ENCODE data around the gene NDST1. TPM values are rescaled to one million over a fixed set of nuclear protein-coding genes. Genes with fewer than 3 reads are reported as not detected.

Gene NDST1
- total RNA-seq, 2 donors from 2014 or later: 4.0 to 7.8 TPM

Other genes with a start within 250 kb of the NDST1 start
- not detected for gene CAMK2A, start 218.4 kb upstream of the NDST1 start, total RNA-seq
- gene ARSI, start 205.2 kb upstream of the NDST1 start, total RNA-seq: not detected
- 100 to 1,000 TPM in 1 of 2 donors, 10 to 100 TPM in 1; 70.0 to 140 TPM for gene TCOF1, start 150.4 kb upstream of the NDST1 start, total RNA-seq
- gene CD74, start 95.2 kb upstream of the NDST1 start, total RNA-seq: 100 to 1,000 TPM; 767 to 771 TPM
- 1,000 to 10,000 TPM; 1,429 to 1,580 TPM for gene RPS14, start 58.4 kb upstream of the NDST1 start, total RNA-seq
- 1 to 10 TPM; 1.0 to 9.3 TPM for gene SYNPO, start 132.5 kb downstream of the NDST1 start, total RNA-seq
- gene MYOZ3, start 153.1 kb downstream of the NDST1 start, total RNA-seq: not detected
- gene RBM22, start 192.9 kb downstream of the NDST1 start, total RNA-seq: 10 to 100 TPM; 72.5 to 80.0 TPM

Measured in natural killer cell treated with Interleukin-12 subunit alpha and Interleukin-12 subunit beta and Interleukin-15 and Interleukin-18, amount 100 ng/mL, for 72 hours (primary cell).